Right renal cortex interstitium (tissue), 3 donors: ENCODE results near the gene ERBB2. TPM values are rescaled to one million over a fixed set of nuclear protein-coding genes. Genes with fewer than 3 reads are reported as not detected.

Experiments
- DNase-seq, 3 donors: peaks; one replicate each; pipeline ENCODE4 v3.0.0-alpha.2; 2013; ENCODE audit warnings: low read depth in 3 of 3, low spot score in 2 of 3
- polyA plus RNA-seq, 3 donors: library from polyadenylated mRNA; unstranded; fragments of 120-200 nt; gene quantifications; one replicate each; pipeline ENCODE4 v1.2.1, GENCODE V29; 2013; ENCODE audit not compliant: insufficient read length in 3 of 3

Gene ERBB2
- 100 to 1,000 TPM; 174 to 185 (median 182) TPM for polyA plus RNA-seq

DNA sequence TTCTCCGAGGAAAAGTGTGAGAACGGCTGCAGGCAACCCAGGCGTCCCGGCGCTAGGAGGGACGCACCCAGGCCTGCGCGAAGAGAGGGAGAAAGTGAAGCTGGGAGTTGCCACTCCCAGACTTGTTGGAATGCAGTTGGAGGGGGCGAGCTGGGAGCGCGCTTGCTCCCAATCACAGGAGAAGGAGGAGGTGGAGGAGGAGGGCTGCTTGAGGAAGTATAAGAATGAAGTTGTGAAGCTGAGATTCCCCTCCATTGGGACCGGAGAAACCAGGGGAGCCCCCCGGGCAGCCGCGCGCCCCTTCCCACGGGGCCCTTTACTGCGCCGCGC, at the start of gene ERBB2:
ERBB2 (plus strand) TSS at position 247 of the 330 bp plus-strand sequence. CDS start 175 bp downstream, outside the sequence.
- DNase-seq, result peak in 2 of 3 donors; percentile 64 to 78

DNA sequence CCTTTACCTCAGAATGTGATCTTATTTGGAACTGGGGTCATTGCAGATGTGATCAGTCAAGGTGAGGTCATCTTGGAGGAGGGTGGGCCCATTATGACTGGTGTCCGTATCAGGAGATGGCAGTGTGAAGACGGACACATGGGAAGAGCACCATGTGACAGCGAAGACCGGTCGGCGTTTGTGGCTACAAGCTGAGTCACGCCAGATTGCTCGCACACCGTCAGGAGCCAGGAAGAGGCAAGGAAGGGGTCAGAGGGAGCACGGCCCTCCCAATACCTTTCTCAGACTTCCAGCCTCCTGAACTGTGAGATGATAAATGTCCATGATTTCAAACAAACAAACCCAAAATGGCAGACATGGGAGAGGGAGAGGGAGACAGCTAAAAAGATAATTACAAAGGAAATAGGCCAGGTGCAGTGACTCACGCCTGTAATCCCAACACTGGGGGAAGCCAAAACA, 49.7 kb upstream of the ERBB2 start:
- no peak for DNase-seq

DNA sequence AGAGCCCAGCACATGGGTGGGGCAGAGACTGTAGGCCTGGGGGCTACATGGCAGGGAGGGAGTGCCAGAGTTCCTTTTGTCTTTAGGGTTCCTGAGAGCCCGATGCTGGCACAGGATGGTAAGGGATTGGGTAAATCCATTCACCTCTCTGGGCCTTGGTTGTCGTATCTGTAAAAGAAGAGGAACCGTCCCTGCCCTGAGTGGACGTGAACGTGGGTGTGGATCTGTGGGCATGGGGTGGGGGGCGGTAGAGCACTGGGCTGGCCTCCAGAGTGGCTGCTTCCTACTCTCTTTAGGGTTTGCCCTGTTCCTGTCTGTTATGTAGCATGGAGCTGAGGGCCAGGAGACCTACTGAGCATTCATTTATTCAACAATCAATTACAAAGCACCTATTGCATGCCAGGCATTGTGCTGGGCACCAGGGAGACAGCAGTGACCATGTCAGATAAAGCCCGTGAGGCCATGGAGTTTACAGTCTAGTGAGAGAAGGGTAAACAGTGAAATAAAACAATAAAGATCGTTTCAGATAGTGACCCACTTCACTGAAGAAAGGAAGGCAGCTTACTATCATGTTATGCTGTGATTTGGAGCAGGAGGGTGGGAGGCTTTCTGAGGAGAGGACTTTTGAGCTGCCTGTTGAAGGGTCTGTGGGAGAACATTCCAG, 47.8 kb upstream of the ERBB2 start:
- no peak for DNase-seq

DNA sequence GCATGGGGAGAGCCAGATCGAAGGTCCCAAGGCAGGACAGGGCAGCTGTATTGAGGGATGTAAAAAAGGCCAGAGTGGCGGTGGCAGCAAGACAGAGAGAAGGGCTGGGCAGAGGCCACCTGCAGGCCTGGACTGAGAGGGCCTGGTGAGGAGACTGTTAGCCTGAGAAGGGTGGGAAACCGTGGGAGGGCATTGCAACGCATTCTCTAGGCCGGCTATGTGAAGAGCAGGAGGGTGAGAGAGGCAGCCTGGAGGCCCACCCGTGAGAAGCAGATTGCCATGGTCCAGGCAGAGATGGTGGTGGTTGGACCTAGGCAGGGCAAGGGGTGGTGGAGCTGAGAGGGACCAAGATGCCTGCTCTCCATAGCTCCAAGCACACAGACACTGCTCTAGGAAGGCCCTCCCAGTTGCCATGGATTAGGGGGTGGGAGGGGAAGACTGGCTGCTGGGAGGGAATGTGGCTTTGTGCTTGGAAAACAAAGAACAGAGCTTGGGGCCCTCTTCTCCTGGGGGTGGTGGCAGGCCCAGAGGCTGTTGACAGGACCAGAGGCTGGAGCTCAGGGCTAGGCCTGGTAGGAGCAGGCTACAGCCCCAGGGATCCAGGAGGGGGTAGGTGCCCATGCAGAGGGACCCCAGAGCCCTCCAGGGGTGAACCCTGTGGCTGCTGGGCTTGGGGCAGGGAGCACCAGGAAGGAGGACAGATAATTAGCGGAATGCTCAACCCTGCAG, 47.1 kb upstream of the ERBB2 start:
- no peak for DNase-seq

DNA sequence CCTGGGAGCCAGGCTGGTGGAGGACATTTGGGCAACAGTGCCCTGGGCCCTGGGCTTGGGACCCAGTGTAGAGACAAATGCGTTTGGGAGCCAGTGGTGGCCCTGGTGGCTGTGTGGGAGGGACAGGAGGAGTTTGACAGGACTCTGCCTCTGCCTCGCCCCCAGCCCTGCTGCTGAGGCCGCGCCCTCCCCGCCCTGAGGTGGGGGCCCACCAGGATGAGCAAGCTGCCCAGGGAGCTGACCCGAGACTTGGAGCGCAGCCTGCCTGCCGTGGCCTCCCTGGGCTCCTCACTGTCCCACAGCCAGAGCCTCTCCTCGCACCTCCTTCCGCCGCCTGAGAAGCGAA, 46.6 kb upstream of the ERBB2 start:
- DNase-seq, result no peak

DNA sequence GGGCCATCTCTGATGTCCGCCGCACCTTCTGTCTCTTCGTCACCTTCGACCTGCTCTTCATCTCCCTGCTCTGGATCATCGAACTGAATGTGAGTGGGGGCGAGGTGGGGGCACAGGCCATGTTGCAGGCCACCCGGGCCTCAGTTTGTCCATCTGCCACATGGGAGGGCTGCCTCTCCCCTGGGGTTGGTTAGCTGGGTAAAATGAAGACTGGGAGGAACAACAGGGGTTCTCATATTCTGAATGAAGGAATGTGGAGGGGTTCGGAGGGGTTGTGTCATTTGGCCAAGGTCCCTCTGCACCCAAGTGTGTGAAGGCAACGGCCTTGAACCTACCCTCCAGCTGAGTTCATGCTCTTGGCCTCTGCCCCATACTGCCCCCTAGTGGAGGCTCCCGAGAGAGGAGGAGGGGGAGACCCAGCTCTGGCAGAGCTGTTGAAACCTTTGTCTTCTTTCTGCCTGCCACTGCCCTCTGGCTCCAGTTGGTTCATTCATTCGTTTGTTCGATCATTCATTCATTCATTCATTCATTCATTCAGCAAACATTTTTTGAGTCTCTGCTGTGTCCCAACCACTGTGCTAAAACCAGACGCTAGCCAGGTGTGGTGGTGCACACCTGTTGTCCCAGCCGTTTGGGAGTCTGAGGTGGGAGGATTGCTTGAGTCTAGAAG, 46.1 kb upstream of the ERBB2 start:
- DNase-seq, result no peak

DNA sequence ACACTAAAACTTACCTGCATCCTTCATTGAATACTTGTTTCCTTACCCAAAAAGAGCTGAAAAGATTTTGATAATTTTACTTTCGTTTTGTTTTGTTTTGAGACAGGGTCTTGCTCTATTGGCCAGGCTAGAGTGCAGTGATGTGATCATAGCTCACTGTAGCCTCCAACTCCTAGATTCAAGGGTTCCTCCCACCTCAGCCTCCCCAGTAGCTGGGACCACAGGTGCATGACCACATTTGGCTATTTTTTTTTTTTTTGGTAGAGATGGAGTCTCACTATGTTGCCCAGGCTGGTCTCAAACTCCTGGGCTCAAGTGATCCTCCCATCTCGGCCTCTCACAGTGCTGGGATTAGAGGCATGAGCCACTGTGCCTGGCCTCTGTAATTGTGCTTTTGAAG, 44.8 kb upstream of the ERBB2 start:
- DNase-seq, result no peak

DNA sequence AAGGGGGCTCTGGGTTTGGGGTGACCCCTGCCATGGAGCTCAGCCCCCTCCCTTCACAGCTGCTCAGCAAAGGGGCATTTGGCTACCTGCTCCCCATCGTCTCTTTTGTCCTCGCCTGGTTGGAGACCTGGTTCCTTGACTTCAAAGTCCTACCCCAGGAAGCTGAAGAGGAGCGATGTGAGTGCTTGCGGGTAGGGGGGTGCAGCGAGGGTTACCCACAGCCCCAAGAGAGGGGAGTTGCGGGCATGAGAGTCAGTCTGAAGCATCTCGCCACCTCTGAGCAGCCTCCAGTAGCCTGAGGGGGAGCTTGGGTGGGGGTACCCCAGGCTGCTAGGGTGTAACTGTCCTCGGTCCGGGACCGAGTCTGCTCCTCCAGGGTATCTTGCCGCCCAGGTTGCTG, 41.5 kb upstream of the ERBB2 start:
- DNase-seq, result no peak

DNA sequence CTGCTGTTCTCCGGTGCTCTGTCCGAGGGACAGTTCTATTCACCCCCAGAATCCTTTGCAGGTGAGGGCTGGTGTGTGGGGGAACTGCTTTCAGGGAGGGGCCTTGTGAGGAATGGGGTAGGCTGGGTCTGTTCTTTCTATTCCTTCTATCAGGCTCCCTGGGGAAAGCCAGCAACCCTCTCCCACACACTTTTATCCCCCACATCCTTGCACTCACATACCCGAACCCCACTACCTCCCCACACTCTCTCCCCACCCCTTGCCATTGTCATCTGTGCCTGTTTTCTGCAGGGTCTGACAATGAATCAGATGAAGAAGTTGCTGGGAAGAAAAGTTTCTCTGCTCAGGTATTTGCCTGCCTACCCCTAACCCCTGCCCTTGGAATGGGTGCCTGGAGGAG, 41.1 kb upstream of the ERBB2 start:
- no peak for DNase-seq

DNA sequence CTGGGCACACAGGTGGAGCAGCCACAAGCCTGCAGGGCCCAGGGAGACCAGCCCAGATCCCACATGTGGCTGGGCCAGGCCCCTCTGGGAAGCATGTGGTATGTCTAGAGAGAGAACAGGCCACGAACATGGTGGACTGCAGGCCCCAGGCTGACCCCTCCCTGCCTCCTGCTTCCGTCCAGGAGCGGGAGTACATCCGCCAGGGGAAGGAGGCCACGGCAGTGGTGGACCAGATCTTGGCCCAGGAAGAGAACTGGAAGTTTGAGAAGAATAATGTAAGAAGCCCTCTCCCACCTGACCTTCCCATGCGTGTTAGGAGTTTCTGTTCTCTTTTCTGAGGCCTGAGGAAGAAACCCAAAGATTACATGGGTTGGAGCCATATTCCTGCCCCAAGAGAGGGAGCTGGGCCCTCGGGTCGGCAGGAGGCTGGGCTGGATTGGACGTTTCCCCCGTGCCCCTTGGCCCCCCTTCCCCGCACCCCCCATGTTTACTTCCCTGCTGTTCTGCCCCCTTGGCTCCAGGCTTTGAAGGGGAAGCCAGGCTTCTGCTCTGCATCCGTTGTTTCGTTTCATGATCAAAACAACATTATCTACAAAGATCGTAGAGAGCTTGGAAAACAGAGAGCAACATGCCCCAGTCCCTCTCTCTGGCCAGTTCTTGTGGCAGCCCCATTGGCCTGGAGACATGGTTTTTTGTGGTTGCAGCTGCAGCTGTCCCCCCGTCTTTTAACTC, 40.4 kb upstream of the ERBB2 start:
- DNase-seq, result no peak

DNA sequence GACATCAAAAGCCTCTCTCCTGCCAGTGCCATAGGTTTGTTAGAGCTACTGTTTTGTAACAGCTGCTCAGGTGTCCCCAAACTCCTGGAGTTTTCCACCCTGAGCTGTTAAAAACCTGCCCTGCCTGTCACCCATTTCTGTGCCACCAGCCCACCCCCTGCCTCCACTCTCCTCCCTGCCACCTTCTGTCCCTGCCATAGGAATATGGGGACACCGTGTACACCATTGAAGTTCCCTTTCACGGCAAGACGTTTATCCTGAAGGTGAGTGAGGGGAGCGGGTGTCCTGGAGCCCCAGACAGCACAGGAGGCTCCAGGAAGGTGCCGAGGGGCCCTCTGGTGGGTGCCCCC, 39.9 kb upstream of the ERBB2 start:
- DNase-seq, result no peak

DNA sequence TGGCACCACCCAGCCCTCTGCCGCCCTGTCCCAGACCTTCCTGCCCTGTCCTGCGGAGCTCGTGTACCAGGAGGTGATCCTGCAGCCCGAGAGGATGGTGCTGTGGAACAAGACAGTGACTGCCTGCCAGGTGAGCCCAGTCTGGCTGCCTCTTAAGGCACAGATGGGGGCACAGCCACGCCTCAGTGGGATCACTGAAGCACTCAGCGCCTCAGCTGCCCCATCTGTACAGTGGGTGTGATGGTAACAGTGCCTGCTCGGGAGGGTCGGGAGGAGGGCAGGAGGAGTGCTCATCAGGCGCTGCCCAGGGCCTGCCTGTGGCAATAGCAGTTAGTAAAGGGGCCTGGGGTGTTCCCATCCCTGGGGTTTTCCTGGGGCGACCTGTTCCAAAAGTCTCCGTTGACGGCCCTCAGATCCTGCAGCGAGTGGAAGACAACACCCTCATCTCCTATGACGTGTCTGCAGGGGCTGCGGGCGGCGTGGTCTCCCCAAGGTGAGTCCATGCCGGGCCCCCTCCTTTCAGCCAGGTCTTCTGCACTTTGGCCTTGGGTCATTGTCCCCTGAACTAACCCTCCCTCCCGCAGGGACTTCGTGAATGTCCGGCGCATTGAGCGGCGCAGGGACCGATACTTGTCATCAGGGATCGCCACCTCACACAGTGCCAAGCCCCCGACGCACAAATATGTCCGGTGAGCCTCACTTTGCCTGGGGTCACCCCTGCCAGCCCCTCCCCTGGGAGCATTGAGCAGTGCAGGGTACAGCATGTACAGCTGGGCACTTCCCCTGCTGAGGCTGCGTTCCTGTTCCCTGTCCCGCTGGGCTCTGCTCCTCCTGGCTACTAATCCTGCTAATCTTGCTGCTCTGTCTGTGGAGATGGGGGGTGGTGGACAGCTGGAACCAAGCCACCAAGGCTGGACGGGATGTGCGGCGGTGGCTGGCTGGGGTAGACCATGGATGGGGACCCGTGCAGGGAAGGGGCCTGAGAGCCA, 39.2 kb upstream of the ERBB2 start:
- no peak for DNase-seq

DNA sequence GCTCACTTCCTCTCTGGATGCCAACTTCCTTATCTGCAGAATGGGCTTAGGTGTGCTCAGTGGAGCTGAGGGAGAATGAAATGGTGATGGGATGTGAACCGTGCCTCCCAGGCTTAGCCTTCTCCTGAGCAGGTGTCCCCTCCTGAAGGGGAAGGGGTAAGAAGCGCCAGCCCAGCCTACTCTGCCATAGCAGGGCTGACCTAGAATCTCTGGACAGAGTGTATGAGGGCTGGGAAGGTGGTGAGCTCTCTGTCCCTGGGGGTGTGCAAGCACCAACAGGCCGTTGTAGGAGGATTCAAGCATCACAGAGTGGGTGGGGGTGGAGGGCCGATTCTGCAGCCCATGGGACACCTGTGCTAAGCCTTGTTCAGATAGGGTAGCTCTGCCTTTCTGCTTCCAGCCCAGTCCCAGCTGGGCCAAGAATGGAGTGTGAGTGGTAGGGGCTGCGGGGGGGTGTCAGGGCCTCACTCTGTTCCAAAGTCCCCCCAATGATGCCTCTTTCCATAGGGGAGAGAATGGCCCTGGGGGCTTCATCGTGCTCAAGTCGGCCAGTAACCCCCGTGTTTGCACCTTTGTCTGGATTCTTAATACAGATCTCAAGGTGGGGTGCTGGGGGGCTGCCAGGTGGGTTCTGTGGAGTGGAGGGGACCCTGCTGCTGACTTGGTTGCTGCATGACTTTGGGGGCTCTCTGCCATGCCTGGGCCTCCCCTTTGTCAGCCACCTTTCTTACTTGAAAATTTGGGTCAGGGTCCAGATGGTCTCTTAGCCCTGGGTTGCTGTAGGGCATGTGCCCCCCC, 37.9 kb upstream of the ERBB2 start:
- no peak for DNase-seq

DNA sequence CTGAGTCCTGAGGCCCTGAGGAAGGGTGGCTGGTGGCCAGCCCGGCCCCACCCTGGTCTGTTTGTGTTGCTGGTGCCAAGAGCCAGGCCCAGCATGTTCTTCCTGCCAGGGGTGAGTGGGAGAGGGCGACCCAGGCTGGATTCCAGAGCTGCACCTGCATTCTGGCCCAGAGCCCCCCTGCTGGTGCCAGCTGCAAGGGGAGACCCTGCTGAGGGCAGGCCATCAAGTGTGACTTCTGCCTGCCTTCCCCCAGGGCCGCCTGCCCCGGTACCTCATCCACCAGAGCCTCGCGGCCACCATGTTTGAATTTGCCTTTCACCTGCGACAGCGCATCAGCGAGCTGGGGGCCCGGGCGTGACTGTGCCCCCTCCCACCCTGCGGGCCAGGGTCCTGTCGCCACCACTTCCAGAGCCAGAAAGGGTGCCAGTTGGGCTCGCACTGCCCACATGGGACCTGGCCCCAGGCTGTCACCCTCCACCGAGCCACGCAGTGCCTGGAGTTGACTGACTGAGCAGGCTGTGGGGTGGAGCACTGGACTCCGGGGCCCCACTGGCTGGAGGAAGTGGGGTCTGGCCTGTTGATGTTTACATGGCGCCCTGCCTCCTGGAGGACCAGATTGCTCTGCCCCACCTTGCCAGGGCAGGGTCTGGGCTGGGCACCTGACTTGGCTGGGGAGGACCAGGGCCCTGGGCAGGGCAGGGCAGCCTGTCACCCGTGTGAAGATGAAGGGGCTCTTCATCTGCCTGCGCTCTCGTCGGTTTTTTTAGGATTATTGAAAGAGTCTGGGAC, 37.1 kb upstream of the ERBB2 start:
- no peak for DNase-seq

DNA sequence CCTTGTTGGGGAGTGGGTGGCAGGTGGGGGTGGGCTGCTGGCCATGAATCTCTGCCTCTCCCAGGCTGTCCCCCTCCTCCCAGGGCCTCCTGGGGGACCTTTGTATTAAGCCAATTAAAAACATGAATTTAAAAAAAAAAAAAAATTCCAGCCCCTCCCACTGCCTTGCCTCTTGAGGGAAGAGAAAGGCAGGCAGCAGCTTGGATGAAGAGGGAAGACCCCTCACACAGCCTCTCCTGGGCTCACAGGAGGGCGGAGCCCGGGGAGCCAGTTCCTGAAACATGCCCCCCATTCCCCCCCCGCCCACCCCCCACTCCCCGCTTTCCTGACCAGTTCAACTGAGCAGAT, 36.5 kb upstream of the ERBB2 start:
- no peak for DNase-seq

DNA sequence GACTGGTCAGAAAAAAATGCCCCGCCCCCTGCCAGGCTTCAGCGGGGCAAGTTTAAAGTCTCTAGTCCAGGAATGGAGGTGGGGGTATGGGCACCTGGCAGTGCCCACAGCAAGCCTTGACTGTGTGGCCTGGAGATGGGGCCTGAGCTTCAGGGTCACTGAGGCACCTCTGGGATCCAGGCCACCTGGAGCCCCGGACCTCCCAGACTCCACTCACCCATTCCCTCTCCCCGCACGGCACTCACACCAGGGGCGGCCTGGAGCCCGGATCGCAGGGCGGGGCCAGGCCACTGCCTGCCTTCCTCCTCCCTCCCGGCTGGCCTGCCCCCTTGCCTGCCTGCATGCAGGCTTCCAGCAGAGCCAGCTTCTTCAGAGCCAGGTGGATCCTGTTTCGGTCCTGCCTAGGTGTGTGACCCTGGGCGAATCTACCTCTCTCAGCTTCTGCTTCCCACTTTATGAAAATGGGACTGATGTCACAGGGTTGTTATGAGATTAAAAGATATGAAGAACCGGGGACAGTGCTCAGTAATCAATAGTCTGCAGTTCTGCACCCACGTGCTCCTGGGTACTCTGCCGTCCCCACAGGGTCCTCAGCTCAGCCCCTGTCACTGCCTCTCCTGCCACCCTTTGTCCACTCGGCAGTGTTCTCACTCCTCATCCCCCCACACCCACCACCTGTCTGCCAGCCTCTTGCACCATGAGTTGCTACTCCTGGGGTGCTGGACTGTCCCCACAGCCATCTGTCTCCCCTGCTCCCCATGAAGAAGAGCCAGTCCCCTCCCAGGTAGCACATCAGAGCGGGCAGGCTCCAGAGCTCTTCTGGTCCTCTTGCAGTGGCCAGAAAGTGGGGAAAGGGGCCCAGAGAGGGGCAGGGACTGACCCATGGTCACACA, 35.9 kb upstream of the ERBB2 start:
- DNase-seq, result no peak
